Measurements from ENCODE around the gene PIPOX. TPM values are rescaled to one million over a fixed set of nuclear protein-coding genes. Genes with fewer than 3 reads are reported as not detected.

The PIPOX gene
- polyA plus RNA-seq, 1 donor from 2014 or later, result 4.4 TPM

- TF ChIP-seq MXI1 (conservative IDR thresholded peaks at IDR 0.05; ENCODE audit: poor library complexity, severe bottlenecking) (no peak), CTCF (IDR thresholded peaks at IDR 0.05; ENCODE audit: poor library complexity, severe bottlenecking) (no peak), EZH2 (IDR thresholded peaks at IDR 0.05; ENCODE audit: borderline replicate concordance, insufficient read depth, low read length, poor library complexity, severe bottlenecking) (no peak), RAD21 (conservative IDR thresholded peaks at IDR 0.05) (no peak), TAF1 (IDR thresholded peaks at IDR 0.05; ENCODE audit: low read depth) (no peak), EP300 (conservative IDR thresholded peaks at IDR 0.05; ENCODE audit: poor library complexity, severe bottlenecking) (no peak), POLR2AphosphoS5 (IDR thresholded peaks at IDR 0.05) (no peak), SMC3 (conservative IDR thresholded peaks at IDR 0.05; ENCODE audit: poor library complexity) (no peak), REST (IDR thresholded peaks at IDR 0.05; ENCODE audit: borderline replicate concordance) (no peak)
These were observed 16.3 kb downstream of the PIPOX start for GRCh38 chr17:29059281-29059680.

GRCh38 chr17:29060475-29060874 lies 17.5 kb downstream of the PIPOX start:
- Histone ChIP-seq H3K9ac (ENCODE audit: low read length) (no peak overlapping the region), H3K27me3 (ENCODE audit: insufficient read depth, low read depth, low read length) (no peaks in the 10 kb centered on the region), H3K9me3 (ENCODE audit: low read length) (no peaks in the 10 kb centered on the region), H4K20me1 (ENCODE audit: insufficient read depth) (no peaks in the 10 kb centered on the region), H3K4me3 (ENCODE audit: low read length) (no peak overlapping the region), H3K4me2 (ENCODE audit: low read length) (no peak overlapping the region), H3K36me3 (ENCODE audit: insufficient read depth, low read length) (no peaks in the 10 kb centered on the region), H2AFZ (ENCODE audit: low read depth, low read length) (no peak overlapping the region), H3F3A (ENCODE audit: insufficient read depth, low read length, poor library complexity, severe bottlenecking) (no peaks in the 10 kb centered on the region), H3K9me2 (ENCODE audit: insufficient read depth, low read length) (no peaks in the 10 kb centered on the region), H3K79me2 (replicated peaks; ENCODE audit: insufficient read depth, low read length) (no peaks in the 10 kb centered on the region), H3K27ac (ENCODE audit: low read length) (no peak overlapping the region)
- TF ChIP-seq MXI1 (conservative IDR thresholded peaks at IDR 0.05; ENCODE audit: poor library complexity, severe bottlenecking) (no peak), SMC3 (conservative IDR thresholded peaks at IDR 0.05; ENCODE audit: poor library complexity) (no peak), RAD21 (conservative IDR thresholded peaks at IDR 0.05) (no peak), EP300 (conservative IDR thresholded peaks at IDR 0.05; ENCODE audit: poor library complexity, severe bottlenecking) (no peak), REST (IDR thresholded peaks at IDR 0.05; ENCODE audit: borderline replicate concordance) (no peak), EZH2 (IDR thresholded peaks at IDR 0.05; ENCODE audit: borderline replicate concordance, insufficient read depth, low read length, poor library complexity, severe bottlenecking) (no peak), CTCF (IDR thresholded peaks at IDR 0.05; ENCODE audit: poor library complexity, severe bottlenecking) (no peak), POLR2AphosphoS5 (IDR thresholded peaks at IDR 0.05) (no peak), TAF1 (IDR thresholded peaks at IDR 0.05; ENCODE audit: low read depth) (no peak)

More at GRCh38 chr17:29059281-29059680, 16.3 kb downstream of the PIPOX start:
- no peaks in the 10 kb centered on the region for H3F3A ChIP-seq (ENCODE audit: insufficient read depth, low read length, poor library complexity, severe bottlenecking)
- H3K9me2 ChIP-seq (ENCODE audit: insufficient read depth, low read length), result no peaks in the 10 kb centered on the region
- H3K4me3 ChIP-seq (ENCODE audit: low read length), result no peak overlapping the region
- H3K9me3 ChIP-seq (ENCODE audit: low read length), result no peaks in the 10 kb centered on the region
- no peaks in the 10 kb centered on the region for H4K20me1 ChIP-seq (ENCODE audit: insufficient read depth)
- H3K27ac ChIP-seq (ENCODE audit: low read length), result no peak overlapping the region
- no peaks in the 10 kb centered on the region for H3K79me2 ChIP-seq (replicated peaks; ENCODE audit: insufficient read depth, low read length)
- H2AFZ ChIP-seq (ENCODE audit: low read depth, low read length), result no peak overlapping the region
- H3K36me3 ChIP-seq (ENCODE audit: insufficient read depth, low read length), result no peaks in the 10 kb centered on the region
- H3K27me3 ChIP-seq (ENCODE audit: insufficient read depth, low read depth, low read length), result no peaks in the 10 kb centered on the region
- no peak overlapping the region for H3K4me2 ChIP-seq (ENCODE audit: low read length)
- H3K9ac ChIP-seq (ENCODE audit: low read length), result no peak overlapping the region

Data from neural cell (in vitro differentiated cells).